EL (cell line): Measurements from ENCODE around the gene STMND1.

Experiments
- DNase-seq: peaks from one replicate; pipeline ENCODE4 v3.0.0-alpha.2; 2016

STMND1 gene

GRCh38 chr6:17167327-17167979, 65.6 kb downstream of the STMND1 start:
- DNase-seq: no peak

GRCh38 chr6:17169291-17169690, 67.4 kb downstream of the STMND1 start:
- DNase-seq: peak; percentile 86

GRCh38 chr6:17169711-17170110, 67.9 kb downstream of the STMND1 start:
- DNase-seq: no peak

GRCh38 chr6:17172836-17173470, 71.1 kb downstream of the STMND1 start:
- DNase-seq: peak; percentile 49

GRCh38 chr6:17178326-17178725, 76.5 kb downstream of the STMND1 start:
- DNase-seq: no peak

- peak; percentile 62 for DNase-seq
Measured at GRCh38 chr6:17178754-17179529, 77.1 kb downstream of the STMND1 start.

- peak; percentile 25 for DNase-seq
Measured at GRCh38 chr6:17179530-17180073, 77.8 kb downstream of the STMND1 start.
